Measurements from ENCODE around the gene ZBTB20. TPM values are rescaled to one million over a fixed set of nuclear protein-coding genes. Genes with fewer than 3 reads are reported as not detected.

Gene ZBTB20
- total and polyA plus RNA-seq, 7 donors = under 0.01 to 113 (median 58.6) TPM

DNA sequence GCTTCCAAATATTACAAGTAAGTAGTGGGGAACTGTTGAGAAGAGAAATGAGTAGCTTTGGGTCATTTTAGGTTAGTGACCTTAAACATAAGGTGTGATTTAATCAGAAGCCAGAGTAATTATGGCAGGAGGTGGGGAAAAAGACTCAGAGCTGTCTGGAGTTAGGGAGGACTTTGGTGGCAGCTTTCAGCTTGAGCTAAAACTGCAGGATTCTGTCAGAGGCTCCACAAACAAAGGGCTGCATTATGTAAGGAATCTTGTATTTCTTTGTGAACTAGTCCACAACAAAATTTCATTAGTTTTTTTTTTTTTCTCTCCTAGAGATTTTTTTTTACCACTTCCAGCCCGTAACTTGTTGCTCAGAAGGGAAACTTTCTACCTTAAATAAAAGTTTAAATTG, 507.9 kb downstream of the ZBTB20 start:
- no peak overlapping the region for H3K27ac ChIP-seq
- WGBS, 2 donors = 95 to 100% methylated on average over 1 of the region's 1 CpG

GRCh38 chr3:114635878-114636277, 511.2 kb downstream of the ZBTB20 start:
- H3K36me3 ChIP-seq = no peaks in the 10 kb centered on the region
- WGBS, 2 donors = 95 to 96% methylated on average over 2 of the region's 2 CpGs
- DNase-seq = no peak
- peaks cover 0 to 8% (median 6%) of the 10 kb centered on the region in 4 donors for H3K9me3 ChIP-seq
- no peak overlapping the region for H3K4me3 ChIP-seq
- H3K4me1 ChIP-seq = no peaks in the 10 kb centered on the region
- no peaks in the 10 kb centered on the region for H3K27me3 ChIP-seq
- no peak for TF ChIP-seq POLR2A (IDR thresholded peaks at IDR 0.05)
- no peak for TF ChIP-seq POLR2AphosphoS5 (IDR thresholded peaks at IDR 0.05)
- TF ChIP-seq EP300 (IDR thresholded peaks at IDR 0.05) = no peak
- no peak for TF ChIP-seq CTCF (IDR thresholded peaks at IDR 0.05)
- intact Hi-C loops (cut with DNase I) = no loop called here
- H3K27ac ChIP-seq = no peak overlapping the region

More for the DNA sequence above, 507.9 kb downstream of the ZBTB20 start:
- peaks cover 0 to 8% (median 2%) of the 10 kb centered on the region in 4 donors for H3K4me1 ChIP-seq
- H3K9me3 ChIP-seq = peaks cover 0 to 8% (median 6%) of the 10 kb centered on the region in 4 donors
- H3K27me3 ChIP-seq = no peaks in the 10 kb centered on the region
- TF ChIP-seq POLR2A (IDR thresholded peaks at IDR 0.05) (no peak), EP300 (IDR thresholded peaks at IDR 0.05) (no peak), POLR2AphosphoS5 (IDR thresholded peaks at IDR 0.05) (no peak), CTCF (IDR thresholded peaks at IDR 0.05) (no peak)
- DNase-seq = no peak
- intact Hi-C loops (cut with DNase I) = no loop called here
- no peaks in the 10 kb centered on the region for H3K36me3 ChIP-seq
- no peak overlapping the region for H3K4me3 ChIP-seq

- WGBS, 2 donors = 97 to 98% methylated on average over 3 of the region's 3 CpGs
- H3K4me1 ChIP-seq = peaks cover 0 to 5% (median 0%) of the 10 kb centered on the region in 4 donors
- no peak for DNase-seq
- no peaks in the 10 kb centered on the region for H3K36me3 ChIP-seq
- no peaks in the 10 kb centered on the region for H3K27me3 ChIP-seq
- intact Hi-C loops (cut with DNase I) = no loop called here
- peaks cover 0 to 8% (median 6%) of the 10 kb centered on the region in 4 donors for H3K9me3 ChIP-seq
- no peak overlapping the region for H3K4me3 ChIP-seq
- no peak for TF ChIP-seq POLR2A (IDR thresholded peaks at IDR 0.05)
- no peak overlapping the region for H3K27ac ChIP-seq
Observed at GRCh38 chr3:114634635-114635034, 512.5 kb downstream of the ZBTB20 start.

GRCh38 chr3:114632757-114633424, 514.2 kb downstream of the ZBTB20 start:
- no peak for DNase-seq
- Histone ChIP-seq H3K36me3 (no peaks in the 10 kb centered on the region), H3K4me3 (no peak overlapping the region), H3K27ac (no peak overlapping the region), H3K27me3 (no peaks in the 10 kb centered on the region), H3K4me1 (peaks cover 0 to 12% (median under 1%) of the 10 kb centered on the region in 4 donors), H3K9me3 (peaks cover 0 to 8% (median 6%) of the 10 kb centered on the region in 4 donors)
- no peak for TF ChIP-seq POLR2A (IDR thresholded peaks at IDR 0.05)
- no peak for TF ChIP-seq EP300 (IDR thresholded peaks at IDR 0.05)
- TF ChIP-seq CTCF (IDR thresholded peaks at IDR 0.05) = no peak
- no peak for TF ChIP-seq POLR2AphosphoS5 (IDR thresholded peaks at IDR 0.05)
- 93 to 96% methylated on average over 1 of the region's 1 CpG for WGBS, 2 donors
- intact Hi-C loops (cut with DNase I) = no loop called here

GRCh38 chr3:114627770-114628169, 519.3 kb downstream of the ZBTB20 start:
- Histone ChIP-seq H3K36me3 (no peaks in the 10 kb centered on the region), H3K27ac (peak overlapping the region; percentile 33 to 94 (median 93)), H3K4me3 (no peak overlapping the region), H3K27me3 (no peaks in the 10 kb centered on the region), H3K9me3 (no peaks in the 10 kb centered on the region), H3K4me1 (peaks cover 0 to 54% (median 39%) of the 10 kb centered on the region in 4 donors)
- intact Hi-C loops (cut with DNase I) = loop anchor here (10.0 kb wide), 2 partner anchors 247 to 467 kb away; no protein-coding TSS in a partner anchor
- TF ChIP-seq POLR2AphosphoS5 (IDR thresholded peaks at IDR 0.05) (peak in 1 of 4 donors; percentile 30), EP300 (IDR thresholded peaks at IDR 0.05) (no peak)
- 87 to 89% methylated on average over 4 of the region's 4 CpGs for WGBS, 2 donors
- peak; percentile 83 for DNase-seq
